Upper lobe of left lung (tissue), 4 donors: Measurements from ENCODE around the gene SH3GL1.

Source experiments
- CTCF ChIP-seq, 6 experiments: fragments of 450-650 bp in 4 of 6; fragments of 200-600 bp in 2 of 6; sonication (generic) in 2 of 6; IDR thresholded peaks; one replicate each; pipeline ENCODE4 v1.5.1; 2016 to 2019; ENCODE audit warnings: antibody characterized with exemption in 6 of 6
- EP300 ChIP-seq, 4 donors: sonication (generic); formaldehyde crosslinking; IDR thresholded peaks; one replicate each; pipeline ENCODE4 v1.5.1; 2017; ENCODE audit warnings: antibody characterized with exemption in 4 of 4, control low read depth in 2 of 4
- POLR2AphosphoS5 ChIP-seq, 2 donors: sonication (generic); formaldehyde crosslinking; IDR thresholded peaks; one replicate each; pipeline ENCODE4 v1.5.1; 2017; ENCODE audit warnings: antibody characterized with exemption in 2 of 2

- TF ChIP-seq CTCF (IDR thresholded peaks at IDR 0.05) (no peak), POLR2AphosphoS5 (IDR thresholded peaks at IDR 0.05) (no peak), EP300 (IDR thresholded peaks at IDR 0.05) (no peak)
Observed at GRCh38 chr19:4414144-4414799, 13.9 kb upstream of the SH3GL1 start.
